Measurements from ENCODE around the gene KLKB1. TPM values are rescaled to one million over a fixed set of nuclear protein-coding genes. Genes with fewer than 3 reads are reported as not detected.

The KLKB1 gene
- total RNA-seq, 1 donor from 2014 or later, result 1.6 TPM

- no peaks in the 10 kb centered on the region for H3K4me1 ChIP-seq
- H3K27ac ChIP-seq, result no peak overlapping the region
- intact Hi-C loops (cut with DNase I), result no loop called here
- no peaks in the 10 kb centered on the region for H3K27me3 ChIP-seq (ENCODE audit: low read depth)
- no peak overlapping the region for H3K4me3 ChIP-seq
- no peak for DNase-seq
- TF ChIP-seq CTCF (IDR thresholded peaks at IDR 0.05), result no peak
- peaks cover 6% of the 10 kb centered on the region for H3K9me3 ChIP-seq
- no peaks in the 10 kb centered on the region for H3K36me3 ChIP-seq
- ATAC-seq, result peak in 1 of 2 donors; percentile 9
Observed at GRCh38 chr4:186226521-186227189, 652 bp upstream of the KLKB1 start.

- Histone ChIP-seq H3K4me3 (no peak overlapping the region), H3K4me1 (no peaks in the 10 kb centered on the region), H3K27ac (no peak overlapping the region), H3K27me3 (ENCODE audit: low read depth) (no peaks in the 10 kb centered on the region), H3K36me3 (no peaks in the 10 kb centered on the region), H3K9me3 (peaks cover 6% of the 10 kb centered on the region)
- no peak for ATAC-seq
- no peak for DNase-seq
- intact Hi-C loops (cut with DNase I), result no loop called here
- TF ChIP-seq CTCF (IDR thresholded peaks at IDR 0.05), result no peak
Observed at GRCh38 chr4:186227744-186228513, 622 bp downstream of the KLKB1 start.

GRCh38 chr4:186228514-186228894 is 1.2 kb downstream of the KLKB1 start:
- Histone ChIP-seq H3K36me3 (no peaks in the 10 kb centered on the region), H3K4me3 (no peak overlapping the region), H3K27me3 (ENCODE audit: low read depth) (no peaks in the 10 kb centered on the region), H3K4me1 (no peaks in the 10 kb centered on the region), H3K27ac (no peak overlapping the region), H3K9me3 (peaks cover 6% of the 10 kb centered on the region)
- TF ChIP-seq CTCF (IDR thresholded peaks at IDR 0.05), result no peak
- intact Hi-C loops (cut with DNase I), result no loop called here
- no peak for DNase-seq
- ATAC-seq, result no peak

GRCh38 chr4:186234367-186234766 is 7.1 kb downstream of the KLKB1 start:
- H3K27ac ChIP-seq, result no peak overlapping the region
- no peak overlapping the region for H3K4me3 ChIP-seq
- no peaks in the 10 kb centered on the region for H3K27me3 ChIP-seq (ENCODE audit: low read depth)
- no peaks in the 10 kb centered on the region for H3K9me3 ChIP-seq
- no peaks in the 10 kb centered on the region for H3K4me1 ChIP-seq
- no peak for DNase-seq
- intact Hi-C loops (cut with DNase I), result no loop called here
- ATAC-seq, result no peak
- TF ChIP-seq CTCF (IDR thresholded peaks at IDR 0.05), result no peak
- H3K36me3 ChIP-seq, result no peaks in the 10 kb centered on the region

GRCh38 chr4:186236126-186236525 is 8.8 kb downstream of the KLKB1 start:
- TF ChIP-seq CTCF (IDR thresholded peaks at IDR 0.05), result no peak
- H3K4me3 ChIP-seq, result no peak overlapping the region
- no peaks in the 10 kb centered on the region for H3K27me3 ChIP-seq (ENCODE audit: low read depth)
- intact Hi-C loops (cut with DNase I), result no loop called here
- no peaks in the 10 kb centered on the region for H3K9me3 ChIP-seq
- no peaks in the 10 kb centered on the region for H3K4me1 ChIP-seq
- no peaks in the 10 kb centered on the region for H3K36me3 ChIP-seq
- no peak for DNase-seq
- H3K27ac ChIP-seq, result no peak overlapping the region
- ATAC-seq, result no peak

Data from lower lobe of right lung (tissue), 2 donors.